AG09309 (cell line): ENCODE measurements around the gene RRP15.

Experiments
- DNase-seq: peaks from one replicate; pipeline ENCODE4 v3.0.0-alpha.2; 2010; ENCODE audit warnings: low read depth
- H3K4me3 ChIP-seq: 2 replicates; pipeline ENCODE4 v1.5.1; 2011; ENCODE audit warnings: mild to moderate bottlenecking, low read depth, low read length, moderate library complexity; ENCODE audit not compliant: control insufficient read depth
- CTCF ChIP-seq: IDR thresholded peaks from 2 replicates; pipeline ENCODE4 v1.5.1; 2011; ENCODE audit warnings: mild to moderate bottlenecking, low read depth, low read length, inconsistent platforms; ENCODE audit not compliant: insufficient read depth, control insufficient read depth; ENCODE audit errors: missing control alignments

The RRP15 gene

GRCh38 chr1:218301217-218301616 is 16.1 kb downstream of the RRP15 start:
- no peak overlapping the region for H3K4me3 ChIP-seq
- DNase-seq, result no peak
- TF ChIP-seq CTCF, result no peak

GRCh38 chr1:218302155-218302554 is 17.1 kb downstream of the RRP15 start:
- no peak overlapping the region for H3K4me3 ChIP-seq
- DNase-seq, result no peak
- TF ChIP-seq CTCF, result no peak

- no peak overlapping the region for H3K4me3 ChIP-seq
- TF ChIP-seq CTCF, result no peak
- DNase-seq, result no peak
Measured at GRCh38 chr1:218303176-218303879, 18.2 kb downstream of the RRP15 start.

- TF ChIP-seq CTCF, result no peak
- H3K4me3 ChIP-seq, result no peak overlapping the region
- no peak for DNase-seq
Measured at GRCh38 chr1:218304281-218305039, 19.4 kb downstream of the RRP15 start.

- no peak for DNase-seq
- no peak overlapping the region for H3K4me3 ChIP-seq
- TF ChIP-seq CTCF, result no peak
Measured at GRCh38 chr1:218305472-218306064, 20.5 kb downstream of the RRP15 start.

GRCh38 chr1:218312509-218312908 is 27.4 kb downstream of the RRP15 start:
- DNase-seq, result no peak
- TF ChIP-seq CTCF, result no peak
- no peak overlapping the region for H3K4me3 ChIP-seq
